GM12875 (cell line): Measurements from ENCODE around the gene GPRIN1.

Experiments
- H3K4me3 ChIP-seq: one replicate; pipeline ENCODE4 v1.5.1; 2011; ENCODE audit warnings: low read depth, low read length, control low read depth
- CTCF ChIP-seq: IDR thresholded peaks from 2 replicates; pipeline ENCODE4 v1.5.1; 2011; ENCODE audit warnings: low read depth, mild to moderate bottlenecking, control low read depth, inconsistent platforms, low read length, moderate library complexity, borderline replicate concordance; ENCODE audit not compliant: insufficient read depth

The GPRIN1 gene

GRCh38 chr5:176609724-176610434 lies at the start of gene GPRIN1:
Gene GPRIN1, minus strand, starts transcription at chr5:176610156. Its CDS starts 10,322 bp downstream, at chr5:176599834.
- peak; percentile 22; the same call in 1 of the 2 replicates for TF ChIP-seq CTCF

GRCh38 chr5:176659512-176659839 lies 49.5 kb upstream of the GPRIN1 start:
- H3K4me3 ChIP-seq, result no peak overlapping the region
- no peak for TF ChIP-seq CTCF

More at GRCh38 chr5:176609724-176610434, at the start of gene GPRIN1:
- peak within 1 kb of the TSS; percentile 60 for H3K4me3 ChIP-seq

GRCh38 chr5:176658817-176659511 lies 49.0 kb upstream of the GPRIN1 start:
- no peak for TF ChIP-seq CTCF
- H3K4me3 ChIP-seq, result no peak overlapping the region

- peak; percentile 96 for TF ChIP-seq CTCF
- H3K4me3 ChIP-seq, result no peak overlapping the region
These were observed 48.1 kb upstream of the GPRIN1 start for GRCh38 chr5:176658007-176658599.

GRCh38 chr5:176656467-176656990 lies 46.6 kb upstream of the GPRIN1 start:
- no peak overlapping the region for H3K4me3 ChIP-seq
- no peak for TF ChIP-seq CTCF

- no peak for TF ChIP-seq CTCF
- no peak overlapping the region for H3K4me3 ChIP-seq
These were observed 44.9 kb upstream of the GPRIN1 start for GRCh38 chr5:176654856-176655255.
